Posterior vena cava (tissue), 2 donors: ENCODE measurements around the gene TMEM117. TPM values are rescaled to one million over a fixed set of nuclear protein-coding genes. Genes with fewer than 3 reads are reported as not detected.
"Not testable (repeated sequence)": the region's sequence is repeated elsewhere in the genome, so short reads cannot be mapped to it uniquely, and the experiment has no call there.

Experiments used
- DNase-seq: peaks from one replicate; pipeline ENCODE4 v3.0.0-alpha.2; 2020; ENCODE audit warnings: low spot score
- intact Hi-C, 2 donors: fragments of 100-400 bp; cut with DNase I; formaldehyde crosslinking; loops; one replicate each; pipeline versions ENCODE4 v1.14.1 to v1.14.2; 2022 to 2023
- total RNA-seq, 2 donors: library from RNA; stranded (reverse); fragmentation: NEBNext Ultra II Directional; extraction: Animal tissue kit (Norgen Biotek cat#: 25700); gene quantifications; one replicate each; pipeline ENCODE4 v1.2.1, GENCODE V29; 2021
- donor health status: DM: yes; HTN: yes; CAD: no.
- donor health status: DM: yes; HTN: yes; CAD: no.

Gene TMEM117
- total RNA-seq, 2 donors from 2014 or later = 10.0 to 11.4 TPM

- intact Hi-C loops = no loop called here
- no peak for DNase-seq
These were observed 541.7 kb downstream of the TMEM117 start for GRCh38 chr12:44377443-44378187.

GRCh38 chr12:44379113-44379512 lies 543.2 kb downstream of the TMEM117 start:
- intact Hi-C loops, DNase-seq: not testable (repeated sequence)

GRCh38 chr12:44379831-44380230 lies 544.0 kb downstream of the TMEM117 start:
- no peak for DNase-seq
- intact Hi-C loops = no loop called here

GRCh38 chr12:44380861-44381260 lies 545.0 kb downstream of the TMEM117 start:
- intact Hi-C loops = no loop called here

GRCh38 chr12:44381341-44381740 lies 545.5 kb downstream of the TMEM117 start:
- DNase-seq = no peak

More at GRCh38 chr12:44380861-44381260, 545.0 kb downstream of the TMEM117 start:
- no peak for DNase-seq

GRCh38 chr12:44384136-44384535 lies 548.3 kb downstream of the TMEM117 start:
- no peak for DNase-seq
- intact Hi-C loops = no loop called here

More at GRCh38 chr12:44381341-44381740, 545.5 kb downstream of the TMEM117 start:
- intact Hi-C loops = no loop called here

GRCh38 chr12:44385964-44386363 lies 550.1 kb downstream of the TMEM117 start:
- no peak for DNase-seq
- intact Hi-C loops = no loop called here

GRCh38 chr12:44387581-44387980 lies 551.7 kb downstream of the TMEM117 start:
- intact Hi-C loops = no loop called here
- DNase-seq = no peak

GRCh38 chr12:44389038-44389437 lies 553.2 kb downstream of the TMEM117 start:
- DNase-seq = no peak
- intact Hi-C loops = no loop called here

GRCh38 chr12:44389896-44390295 lies 554.0 kb downstream of the TMEM117 start:
- intact Hi-C loops = no loop called here
- DNase-seq = no peak

GRCh38 chr12:44397631-44398030 lies 561.8 kb downstream of the TMEM117 start:
- intact Hi-C loops = no loop called here
- DNase-seq = no peak

- intact Hi-C loops = no loop called here
- DNase-seq = no peak
These were observed 567.3 kb downstream of the TMEM117 start for GRCh38 chr12:44403185-44403584.

- intact Hi-C loops = no loop called here
- DNase-seq = no peak
These were observed 569.4 kb downstream of the TMEM117 start for GRCh38 chr12:44405297-44405696.

- no peak for DNase-seq
- intact Hi-C loops = no loop called here
These were observed 586.7 kb downstream of the TMEM117 start for GRCh38 chr12:44422559-44422958.

- no peak for DNase-seq
- intact Hi-C loops = no loop called here
These were observed 592.9 kb downstream of the TMEM117 start for GRCh38 chr12:44428825-44429224.

- intact Hi-C loops = no loop called here
These were observed 595.9 kb downstream of the TMEM117 start for GRCh38 chr12:44431647-44432343.

GRCh38 chr12:44433659-44434058 lies 597.8 kb downstream of the TMEM117 start:
- intact Hi-C loops = no loop called here
- no peak for DNase-seq

More at GRCh38 chr12:44431647-44432343, 595.9 kb downstream of the TMEM117 start:
- DNase-seq = no peak

- intact Hi-C loops = no loop called here
- no peak for DNase-seq
These were observed 600.9 kb downstream of the TMEM117 start for GRCh38 chr12:44436756-44437155.
